ENCODE results near the gene ARHGEF1.

- TF ChIP-seq CTCF (IDR thresholded peaks at IDR 0.05; ENCODE audit: insufficient read depth, low read depth, low read length) (no peak), EZH2 (IDR thresholded peaks at IDR 0.05; ENCODE audit: insufficient read depth, low read length) (no peak)
Measured at GRCh38 chr19:41945135-41945766, 62.3 kb downstream of the ARHGEF1 start.

Measured in astrocyte (in vitro differentiated cells and primary cell).